IMR-90 (cell line): ENCODE results near the gene CIAO3. TPM values are rescaled to one million over a fixed set of nuclear protein-coding genes. Genes with fewer than 3 reads are reported as not detected.

Experiments
- ATAC-seq: fragments of 200-7000 bp; cut with Tn5 transposase; 2 replicates; pipeline ENCODE4 v1.9.1; 2020; ENCODE audit warnings: low read depth, mild to moderate bottlenecking, moderate library complexity
- BruUV-seq: library from RNA; stranded (reverse); fragments of 400-500 nt; replicated peaks from 2 replicates; lab custom pipeline; 2021; lab: Mats Ljungman, UMichigan
- CTCF ChIA-PET: fragments of 300-600 bp; formaldehyde crosslinking; extraction: SDS; loops from one replicate; lab custom pipeline; 2021; ENCODE audit warnings: antibody characterized with exemption; lab: Yijun Ruan, JAX
- POLR2A ChIA-PET: fragments of 300-600 bp; sonication (Branson Sonifier 250); formaldehyde crosslinking; loops from one replicate; lab custom pipeline; 2022; ENCODE audit warnings: antibody characterized with exemption; ENCODE audit not compliant: unreplicated experiment; lab: Charles Lee
- DNase-seq: peaks from one replicate; pipeline ENCODE4 v3.0.0; 2013
- H2AFZ ChIP-seq: replicated peaks from 2 replicates; pipeline ENCODE3; 2013; ENCODE audit warnings: low read length, mild to moderate bottlenecking; ENCODE audit not compliant: poor library complexity
- H2AK5ac ChIP-seq: 2 replicates; pipeline ENCODE4 v1.6.1; 2013; ENCODE audit warnings: low read depth, low read length, inconsistent platforms
- H2AK9ac ChIP-seq: replicated peaks from 2 replicates; pipeline ENCODE3; 2013; ENCODE audit warnings: mild to moderate bottlenecking, low read depth, low read length, moderate library complexity; ENCODE audit not compliant: poor library complexity
- H2BK120ac ChIP-seq: 2 replicates; pipeline ENCODE4 v1.6.1; 2013; ENCODE audit warnings: low read depth, low read length, inconsistent platforms
- H2BK15ac ChIP-seq: 3 replicates; pipeline ENCODE4 v1.6.1; 2013; ENCODE audit warnings: low read depth, low read length, inconsistent platforms
- H2BK20ac ChIP-seq: 2 replicates; pipeline ENCODE4 v1.6.1; 2013; ENCODE audit warnings: low read depth, mild to moderate bottlenecking, inconsistent platforms, low read length, moderate library complexity
- H2BK5ac ChIP-seq: 2 replicates; pipeline ENCODE4 v1.6.1; 2013; ENCODE audit warnings: mild to moderate bottlenecking, low read depth, low read length, inconsistent platforms; ENCODE audit not compliant: poor library complexity, severe bottlenecking
- H3K14ac ChIP-seq: replicated peaks from 2 replicates; pipeline ENCODE4 v1.6.1; 2013; ENCODE audit warnings: low read depth, low read length, inconsistent platforms
- H3K18ac ChIP-seq: 2 replicates; pipeline ENCODE4 v1.6.1; 2013; ENCODE audit warnings: low read depth, low read length, control low read depth
- H3K23ac ChIP-seq: 2 replicates; pipeline ENCODE4 v1.6.1; 2013; ENCODE audit warnings: low read depth, low read length, inconsistent platforms
- H3K27ac ChIP-seq: 2 replicates; pipeline ENCODE4 v1.5.1; 2013; ENCODE audit warnings: mild to moderate bottlenecking, control low read depth, low read length; ENCODE audit not compliant: insufficient read depth
- H3K27me3 ChIP-seq: 2 replicates; pipeline ENCODE4 v1.6.1; 2013; ENCODE audit warnings: low read length; ENCODE audit not compliant: control insufficient read depth, insufficient read depth
- H3K36me3 ChIP-seq: 2 replicates; pipeline ENCODE4 v1.6.1; 2013; ENCODE audit warnings: low read length, mixed read lengths; ENCODE audit not compliant: control insufficient read depth, insufficient read depth
- H3K4ac ChIP-seq: 2 replicates; pipeline ENCODE4 v1.6.1; 2013; ENCODE audit warnings: low read depth, low read length, inconsistent platforms
- H3K4me1 ChIP-seq: 2 replicates; pipeline ENCODE4 v1.6.1; 2013; ENCODE audit warnings: low read length, mixed read lengths; ENCODE audit not compliant: control insufficient read depth, insufficient read depth
- H3K4me2 ChIP-seq: 2 replicates; pipeline ENCODE4 v1.6.1; 2013; ENCODE audit warnings: low read depth, mild to moderate bottlenecking, control low read depth, low read length, moderate library complexity
- H3K4me3 ChIP-seq: 2 replicates; pipeline ENCODE4 v1.5.1; 2013; ENCODE audit warnings: low read depth, mild to moderate bottlenecking, control low read depth, low read length, moderate library complexity; ENCODE audit not compliant: insufficient read depth
- H3K56ac ChIP-seq: 2 replicates; pipeline ENCODE4 v1.6.1; 2013; ENCODE audit warnings: low read length, inconsistent platforms; ENCODE audit not compliant: insufficient read depth; ENCODE audit errors: extremely low read depth
- H3K79me1 ChIP-seq, 2 experiments: 2 replicates each; pipeline ENCODE4 v1.6.1; 2013; ENCODE audit warnings: low read length in 2 of 2, inconsistent platforms in 1 of 2, low read depth in 1 of 2
- H3K9ac ChIP-seq: 2 replicates; pipeline ENCODE4 v1.6.1; 2013; ENCODE audit warnings: low read depth, low read length, control low read depth
- H3K9me1 ChIP-seq: 2 replicates; pipeline ENCODE4 v1.6.1; 2013; ENCODE audit warnings: low read length, inconsistent platforms; ENCODE audit not compliant: insufficient read depth
- H3K9me3 ChIP-seq: 2 replicates; pipeline ENCODE4 v1.6.1; 2013; ENCODE audit warnings: low read length; ENCODE audit not compliant: control insufficient read depth, insufficient read depth
- H4K20me1 ChIP-seq: 2 replicates; pipeline ENCODE4 v1.6.1; 2013; ENCODE audit warnings: low read length, inconsistent platforms; ENCODE audit not compliant: insufficient read depth
- H4K5ac ChIP-seq: 2 replicates; pipeline ENCODE4 v1.6.1; 2013; ENCODE audit warnings: mild to moderate bottlenecking, low read depth, low read length, control low read depth
- H4K8ac ChIP-seq, 2 experiments: 2 replicates each; pipeline ENCODE4 v1.6.1; 2013; ENCODE audit warnings: low read depth in 2 of 2, low read length in 2 of 2, control low read depth in 1 of 2, inconsistent platforms in 1 of 2
- H4K91ac ChIP-seq: 2 replicates; pipeline ENCODE4 v1.6.1; 2013; ENCODE audit warnings: low read depth, low read length, inconsistent platforms; ENCODE audit not compliant: insufficient read depth
- CEBPB ChIP-seq: IDR thresholded peaks from 2 replicates; pipeline ENCODE4 v1.6.1; 2012; ENCODE audit warnings: low read depth, low read length, improper control_type of control experiment
- ELK1 ChIP-seq: fragments of 150-350 bp; IDR thresholded peaks from 2 replicates; pipeline ENCODE4 v1.6.1; 2016; ENCODE audit warnings: low read depth, mild to moderate bottlenecking, low read length, moderate library complexity, borderline replicate concordance
- MAZ ChIP-seq: IDR thresholded peaks from 2 replicates; pipeline ENCODE4 v1.6.1; 2012; ENCODE audit warnings: low read depth, mild to moderate bottlenecking, low read length, improper control_type of control experiment, moderate library complexity, borderline replicate concordance
- RFX5 ChIP-seq: IDR thresholded peaks from 2 replicates; pipeline ENCODE4 v1.8.0; 2012; ENCODE audit warnings: low read depth, mild to moderate bottlenecking, low read length, moderate library complexity
- WGBS, 2 experiments: methylation state at CpG; one replicate each; pipeline versions ENCODE4 v1.1.5 to v1.1.7; 2013; ENCODE audit warnings: missing lambda C conversion rate in 2 of 2; ENCODE audit not compliant: insufficient read length in 1 of 2; ENCODE audit errors: extremely low coverage in 2 of 2; 5-methylcytosine and 5-hydroxymethylcytosine counted together
- dilution Hi-C: fragments of 300-500 bp; cut with HindIII; formaldehyde crosslinking; loops from one replicate; pipeline ENCODE4 v1.14.3; 2018; ENCODE audit warnings: low sequenced_read_pairs; ENCODE audit not compliant: unreplicated experiment
- in situ Hi-C: fragments of 300-500 bp; cut with MboI; formaldehyde crosslinking; loops from 3 replicates; pipeline ENCODE4 v1.14.3; 2019; ENCODE audit warnings: low sequenced_read_pairs, inconsistent platforms, mixed read lengths
- intact Hi-C: fragments of 100-400 bp; cut with micrococcal nuclease; formaldehyde crosslinking; loops from 2 replicates; pipeline ENCODE4 v1.10.0; 2022
- polyA plus RNA-seq, 3 experiments: library from polyadenylated mRNA; depleted of rRNA; stranded (reverse); fragments of >200 nt; gene quantifications; 2 replicates each; pipeline ENCODE4 v1.2.3, GENCODE V29; 2012; ENCODE audit warnings: low replicate concordance in 1 of 3
- total RNA-seq: library from RNA; depleted of rRNA; stranded (reverse); fragments of >200 nt; gene quantifications from 2 replicates; pipeline ENCODE4 v1.2.3, GENCODE V29; 2012

The CIAO3 gene
- total and polyA plus RNA-seq, 2 of the 4 experiments (the other 2 are of a cell fraction): 17.0 to 20.2 TPM

DNA sequence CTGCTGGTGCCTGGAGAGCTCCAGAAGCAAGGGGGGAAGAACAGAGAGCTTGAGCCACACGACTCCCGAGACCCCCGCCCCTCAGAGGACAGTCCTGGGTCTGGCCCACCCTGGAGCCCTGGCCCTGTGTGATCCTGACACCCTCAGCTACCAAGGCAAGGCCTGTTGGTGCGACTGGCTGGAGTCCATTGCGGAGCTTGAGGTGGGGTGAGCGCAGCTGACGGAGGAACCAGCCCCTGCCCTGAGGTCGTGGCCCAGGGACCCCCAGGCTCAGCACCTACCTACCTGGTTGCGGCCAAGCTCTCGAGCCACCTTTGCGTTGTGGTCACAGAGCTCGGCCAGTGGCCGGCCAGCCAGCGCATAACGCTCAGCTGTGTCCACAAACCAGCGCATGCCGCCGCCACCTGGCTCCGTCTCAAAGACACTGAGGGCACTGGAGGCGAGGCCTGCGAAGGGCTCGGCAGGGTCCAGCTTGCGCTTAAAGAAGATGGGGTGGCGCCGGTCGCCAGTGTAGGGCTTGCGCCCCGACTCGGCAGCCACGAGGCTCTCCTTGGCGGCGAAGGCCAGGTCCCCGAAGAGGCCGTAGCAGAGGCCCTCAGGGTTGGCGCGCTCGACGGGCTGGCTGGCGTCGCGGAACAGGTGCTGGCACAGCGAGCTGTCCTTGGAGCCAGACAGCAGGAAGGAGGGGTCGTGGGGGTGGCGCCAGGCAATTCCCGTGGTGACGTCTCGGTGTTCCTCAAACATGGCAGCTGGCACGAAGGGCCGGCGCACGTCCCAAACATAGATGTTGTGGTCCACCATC is 54.1 kb downstream of the CIAO3 start:
- H4K20me1 ChIP-seq: peaks cover 17% of the 10 kb centered on the region
- in situ Hi-C loops (no loop called here), dilution Hi-C loops (no loop called here), intact Hi-C loops (no loop called here)
- H4K8ac ChIP-seq: no peak overlapping the region
- H3K79me1 ChIP-seq: peaks cover 19 to 54% of the 10 kb centered on the region in 2 experiments
- CTCF ChIA-PET: no interaction called here
- H3K14ac ChIP-seq: no peak overlapping the region
- H3K9me3 ChIP-seq: no peaks in the 10 kb centered on the region
- no peak overlapping the region for H2AK5ac ChIP-seq
- POLR2A ChIA-PET: interaction anchor here (0.5 kb wide), 1 partner anchor 101 kb away, joined by 4 read pairs; the partner anchor contains the start of gene RPUSD1
- H2AK9ac ChIP-seq: no peak overlapping the region
- no peak for DNase-seq
- no peak overlapping the region for H3K4me3 ChIP-seq
- no peak overlapping the region for H3K23ac ChIP-seq
- peaks cover 22% of the 10 kb centered on the region for H3K4me1 ChIP-seq
- H3K18ac ChIP-seq: no peak overlapping the region
- no peak overlapping the region for H2BK15ac ChIP-seq
- H4K5ac ChIP-seq: no peak overlapping the region
- H3K56ac ChIP-seq: no peak overlapping the region
- no peaks in the 10 kb centered on the region for H3K27me3 ChIP-seq
- H2AFZ ChIP-seq: no peak overlapping the region
- H4K91ac ChIP-seq: no peak overlapping the region
- H3K9ac ChIP-seq: no peak overlapping the region
- ATAC-seq: no peak
- H2BK5ac ChIP-seq: no peak overlapping the region
- no peak overlapping the region for H2BK20ac ChIP-seq
- H3K4ac ChIP-seq: no peak overlapping the region
- no peak overlapping the region for H2BK120ac ChIP-seq
- no peak for TF ChIP-seq MAZ
- TF ChIP-seq ELK1: no peak
- no peak for TF ChIP-seq RFX5
- no peak for TF ChIP-seq CEBPB
- H3K9me1 ChIP-seq: peaks cover 12% of the 10 kb centered on the region
- H3K4me2 ChIP-seq: no peak overlapping the region
- H3K27ac ChIP-seq: no peak overlapping the region
- 96% methylated on average over 48 of the region's 51 CpGs; no CpG with 5 or more reads in 1 of the 2 experiments for WGBS, 2 experiments
- BruUV-seq: no TSS peak
- peaks cover 38% of the 10 kb centered on the region for H3K36me3 ChIP-seq
